ENCODE measurements around the gene IL3.

IL3 gene

DNA sequence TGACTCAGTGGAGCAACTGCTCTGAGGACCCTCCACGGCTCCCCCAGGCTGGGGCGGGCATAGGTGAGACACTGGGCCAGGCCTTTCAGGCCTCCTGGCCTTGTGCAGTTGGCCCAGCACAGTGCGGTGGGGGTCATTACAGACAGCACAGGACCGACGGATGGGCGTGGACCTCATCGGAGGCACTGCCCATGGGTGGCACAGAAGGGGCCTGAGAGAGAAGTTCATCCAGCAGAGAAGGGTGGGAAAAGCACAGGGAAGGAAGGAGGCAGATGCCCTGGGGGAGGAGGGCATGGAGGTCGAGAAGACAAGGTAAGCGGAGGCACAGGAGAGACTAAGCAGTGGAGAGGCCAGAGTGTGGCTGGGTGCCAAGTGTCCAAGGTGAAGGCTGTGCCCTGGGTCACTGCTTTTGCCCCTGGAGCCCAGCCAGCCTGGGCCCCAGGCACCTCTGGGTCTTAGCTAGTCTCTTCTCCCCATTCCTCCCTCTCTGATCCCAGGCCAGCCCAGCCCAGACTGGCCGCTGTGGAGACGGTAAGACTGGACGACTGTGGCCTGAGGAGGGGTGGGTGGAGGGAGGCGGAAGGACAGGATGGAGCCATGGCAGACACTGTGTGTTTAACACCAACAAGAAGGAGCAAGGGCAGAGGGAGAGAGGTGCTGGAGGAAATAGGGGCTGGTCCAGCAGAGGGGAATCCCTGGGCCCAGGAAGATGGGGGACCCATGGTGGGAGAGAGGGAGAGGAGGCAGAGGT lies 5.7 kb downstream of the IL3 start:
- peaks cover 4% of the 10 kb centered on the region for H3K4me1 ChIP-seq (ENCODE audit: insufficient read depth, low read length, poor library complexity, severe bottlenecking)

GRCh38 chr5:132066871-132067270 lies 6.4 kb downstream of the IL3 start:
- TF ChIP-seq CTCF (conservative IDR thresholded peaks at IDR 0.05; ENCODE audit: low read length) (no peak), EZH2phosphoT487 (IDR thresholded peaks at IDR 0.05; ENCODE audit: borderline replicate concordance) (no peak)
- Histone ChIP-seq H3K9me2 (replicated peaks; ENCODE audit: low read depth, low read length) (no peaks in the 10 kb centered on the region), H3F3A (ENCODE audit: low read depth) (no peaks in the 10 kb centered on the region), H3K4me3 (ENCODE audit: low read length, poor library complexity, severe bottlenecking) (no peak overlapping the region), H4K20me1 (ENCODE audit: insufficient read depth, low read length, poor library complexity, severe bottlenecking) (no peaks in the 10 kb centered on the region), H3K9me3 (ENCODE audit: insufficient read depth, low read depth, low read length) (no peaks in the 10 kb centered on the region), H3K9ac (ENCODE audit: low read depth, low read length, poor library complexity, severe bottlenecking) (no peak overlapping the region), H3K4me1 (ENCODE audit: insufficient read depth, low read length, poor library complexity, severe bottlenecking) (peaks cover 4% of the 10 kb centered on the region), H3K36me3 (ENCODE audit: insufficient read depth, low read length) (no peaks in the 10 kb centered on the region), H2AFZ (ENCODE audit: low read length) (no peak overlapping the region), H3K79me2 (ENCODE audit: insufficient read depth, low read length) (no peaks in the 10 kb centered on the region), H3K27me3 (ENCODE audit: insufficient read depth, low read length, poor library complexity, severe bottlenecking) (no peaks in the 10 kb centered on the region), H3K4me2 (ENCODE audit: low read depth, low read length, poor library complexity, severe bottlenecking) (no peak overlapping the region)

More for the DNA sequence above, 5.7 kb downstream of the IL3 start:
- H3K36me3 ChIP-seq (ENCODE audit: insufficient read depth, low read length): no peaks in the 10 kb centered on the region
- no peak overlapping the region for H2AFZ ChIP-seq (ENCODE audit: low read length)
- no peak overlapping the region for H3K9ac ChIP-seq (ENCODE audit: low read depth, low read length, poor library complexity, severe bottlenecking)
- no peaks in the 10 kb centered on the region for H3K79me2 ChIP-seq (ENCODE audit: insufficient read depth, low read length)
- H3K4me2 ChIP-seq (ENCODE audit: low read depth, low read length, poor library complexity, severe bottlenecking): no peak overlapping the region
- H4K20me1 ChIP-seq (ENCODE audit: insufficient read depth, low read length, poor library complexity, severe bottlenecking): no peaks in the 10 kb centered on the region
- H3K9me3 ChIP-seq (ENCODE audit: insufficient read depth, low read depth, low read length): no peaks in the 10 kb centered on the region
- H3K27me3 ChIP-seq (ENCODE audit: insufficient read depth, low read length, poor library complexity, severe bottlenecking): no peaks in the 10 kb centered on the region
- H3K4me3 ChIP-seq (ENCODE audit: low read length, poor library complexity, severe bottlenecking): no peak overlapping the region
- no peaks in the 10 kb centered on the region for H3F3A ChIP-seq (ENCODE audit: low read depth)
- no peaks in the 10 kb centered on the region for H3K9me2 ChIP-seq (replicated peaks; ENCODE audit: low read depth, low read length)
- TF ChIP-seq CTCF (conservative IDR thresholded peaks at IDR 0.05; ENCODE audit: low read length) (no peak), EZH2phosphoT487 (IDR thresholded peaks at IDR 0.05; ENCODE audit: borderline replicate concordance) (no peak)

GRCh38 chr5:132067451-132067850 lies 7.0 kb downstream of the IL3 start:
- no peaks in the 10 kb centered on the region for H3K9me2 ChIP-seq (replicated peaks; ENCODE audit: low read depth, low read length)
- no peak overlapping the region for H3K9ac ChIP-seq (ENCODE audit: low read depth, low read length, poor library complexity, severe bottlenecking)
- H2AFZ ChIP-seq (ENCODE audit: low read length): no peak overlapping the region
- no peak for TF ChIP-seq CTCF (conservative IDR thresholded peaks at IDR 0.05; ENCODE audit: low read length)
- TF ChIP-seq EZH2phosphoT487 (IDR thresholded peaks at IDR 0.05; ENCODE audit: borderline replicate concordance): no peak
- no peak overlapping the region for H3K4me3 ChIP-seq (ENCODE audit: low read length, poor library complexity, severe bottlenecking)
- H3K79me2 ChIP-seq (ENCODE audit: insufficient read depth, low read length): no peaks in the 10 kb centered on the region
- H3K4me1 ChIP-seq (ENCODE audit: insufficient read depth, low read length, poor library complexity, severe bottlenecking): peaks cover 4% of the 10 kb centered on the region
- no peaks in the 10 kb centered on the region for H3K27me3 ChIP-seq (ENCODE audit: insufficient read depth, low read length, poor library complexity, severe bottlenecking)
- no peaks in the 10 kb centered on the region for H3K9me3 ChIP-seq (ENCODE audit: insufficient read depth, low read depth, low read length)
- H3K4me2 ChIP-seq (ENCODE audit: low read depth, low read length, poor library complexity, severe bottlenecking): no peak overlapping the region
- H3F3A ChIP-seq (ENCODE audit: low read depth): no peaks in the 10 kb centered on the region
- H3K36me3 ChIP-seq (ENCODE audit: insufficient read depth, low read length): no peaks in the 10 kb centered on the region
- no peaks in the 10 kb centered on the region for H4K20me1 ChIP-seq (ENCODE audit: insufficient read depth, low read length, poor library complexity, severe bottlenecking)

Measured in Loucy (cell line).